HG02840 (cell line): ENCODE measurements around the gene SSR1.
A peak's percentile ranks its signal among the peaks of the same experiment; 100 is the strongest.

Experiments used
- ATAC-seq: cut with Tn5 transposase; IDR thresholded peaks from one replicate; pipeline ENCODE4 v1.9.1; 2021; ENCODE audit warnings: mild to moderate bottlenecking, moderate library complexity, moderate number of reproducible peaks; ENCODE audit not compliant: unreplicated experiment, low FRiP score

SSR1 gene

GRCh38 chr6:7261032-7261841, 51.8 kb downstream of the SSR1 start:
- peak; percentile 57 for ATAC-seq

GRCh38 chr6:7260291-7261031, 52.5 kb downstream of the SSR1 start:
- ATAC-seq: peak; percentile 12

GRCh38 chr6:7258231-7258763, 54.7 kb downstream of the SSR1 start:
- no peak for ATAC-seq

GRCh38 chr6:7257521-7258230, 55.3 kb downstream of the SSR1 start:
- ATAC-seq: no peak

- ATAC-seq: no peak
These were observed 56.2 kb downstream of the SSR1 start for GRCh38 chr6:7256785-7257184.

- no peak for ATAC-seq
These were observed 57.1 kb downstream of the SSR1 start for GRCh38 chr6:7255918-7256317.

GRCh38 chr6:7254980-7255835, 57.8 kb downstream of the SSR1 start:
- no peak for ATAC-seq

GRCh38 chr6:7252390-7252789, 60.6 kb downstream of the SSR1 start:
- ATAC-seq: no peak

- ATAC-seq: no peak
These were observed 61.2 kb downstream of the SSR1 start for GRCh38 chr6:7251646-7252260.

- no peak for ATAC-seq
These were observed 62.2 kb downstream of the SSR1 start for GRCh38 chr6:7250812-7251211.

- no peak for ATAC-seq
These were observed 62.9 kb downstream of the SSR1 start for GRCh38 chr6:7249946-7250643.

- ATAC-seq: no peak
These were observed 63.6 kb downstream of the SSR1 start for GRCh38 chr6:7249391-7249790.

GRCh38 chr6:7247828-7248227, 65.2 kb downstream of the SSR1 start:
- no peak for ATAC-seq

GRCh38 chr6:7247179-7247456, 65.9 kb downstream of the SSR1 start:
- ATAC-seq: no peak

GRCh38 chr6:7246401-7247178, 66.4 kb downstream of the SSR1 start:
- no peak for ATAC-seq

- ATAC-seq: no peak
These were observed 67.2 kb downstream of the SSR1 start for GRCh38 chr6:7245668-7246393.

- no peak for ATAC-seq
These were observed 69.6 kb downstream of the SSR1 start for GRCh38 chr6:7243179-7243981.
